HG03521 (cell line): Measurements from ENCODE around the gene MIA3.

Experiments used
- ATAC-seq: cut with Tn5 transposase; IDR thresholded peaks from one replicate; pipeline ENCODE4 v1.9.1; 2021; ENCODE audit warnings: mild to moderate bottlenecking, moderate library complexity; ENCODE audit not compliant: unreplicated experiment

MIA3 gene

DNA sequence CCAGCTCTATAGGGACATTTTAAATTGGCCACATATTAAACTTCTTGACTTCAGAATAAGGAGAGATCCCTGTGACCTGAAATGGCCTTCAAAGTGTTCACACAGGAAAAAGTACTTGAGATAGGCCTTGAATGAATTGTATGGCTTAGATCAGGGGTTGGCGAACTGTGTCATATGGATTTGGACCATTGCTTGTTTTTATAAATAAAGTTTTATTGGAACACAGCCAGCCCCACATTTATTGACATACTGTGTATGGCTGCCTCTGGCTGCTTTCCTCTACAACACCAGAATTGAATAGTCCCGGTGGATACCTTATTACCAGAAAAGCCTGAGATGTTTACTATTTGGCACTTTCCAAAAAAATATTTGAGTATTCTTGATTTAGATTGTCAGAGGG is 98.5 kb downstream of the MIA3 start:
- ATAC-seq: no peak
